ENCODE measurements around the gene NBPF20.
"Not testable (repeated sequence)": the region's sequence is repeated elsewhere in the genome, so short reads cannot be mapped to it uniquely, and the experiment has no call there.

- not testable (repeated sequence) for TF ChIP-seq CTCF, POLR2A (IDR thresholded peaks at IDR 0.05)
Observed at GRCh38 chr1:145464017-145464416, 38.6 kb upstream of the NBPF20 start.
